Activated CD4-positive, alpha-beta T cell treated with anti-CD3 and anti-CD28 coated beads, Interleukin-2, amount 50 U/mL, for 24 hours (primary cell): Measurements from ENCODE around the gene EMILIN2.
"Not testable (repeated sequence)": the region's sequence is repeated elsewhere in the genome, so short reads cannot be mapped to it uniquely, and the experiment has no call there.

Experiments used
- DNase-seq, 2 donors: peaks; one replicate each; pipeline ENCODE4 v3.0.0-alpha.2; 2020; ENCODE audit warnings: low read depth in 1 of 2, low spot score in 1 of 2

EMILIN2 gene

GRCh38 chr18:2846636-2847316 is at the start of gene EMILIN2:
Gene EMILIN2, plus strand, starts transcription at chr18:2847006. Its CDS starts 183 bp downstream, at chr18:2847189.
- no peak for DNase-seq

- no peak for DNase-seq
Measured at GRCh38 chr18:2797951-2798350, 48.9 kb upstream of the EMILIN2 start.

- no peak for DNase-seq
Measured at GRCh38 chr18:2799369-2799768, 47.4 kb upstream of the EMILIN2 start.

GRCh38 chr18:2805970-2806943 is 40.5 kb upstream of the EMILIN2 start:
- DNase-seq: no peak

GRCh38 chr18:2808640-2809039 is 38.2 kb upstream of the EMILIN2 start:
- DNase-seq: not testable (repeated sequence)

GRCh38 chr18:2809666-2810183 is 37.1 kb upstream of the EMILIN2 start:
- not testable (repeated sequence) for DNase-seq

- DNase-seq: no peak
Measured at GRCh38 chr18:2811416-2811815, 35.4 kb upstream of the EMILIN2 start.

GRCh38 chr18:2814928-2815327 is 31.9 kb upstream of the EMILIN2 start:
- DNase-seq: no peak

- DNase-seq: no peak
Measured at GRCh38 chr18:2818281-2818680, 28.5 kb upstream of the EMILIN2 start.

- no peak for DNase-seq
Measured at GRCh38 chr18:2821695-2822094, 25.1 kb upstream of the EMILIN2 start.

GRCh38 chr18:2822213-2822921 is 24.4 kb upstream of the EMILIN2 start:
- DNase-seq: no peak

- no peak for DNase-seq
Measured at GRCh38 chr18:2823202-2823601, 23.6 kb upstream of the EMILIN2 start.

GRCh38 chr18:2823966-2824365 is 22.8 kb upstream of the EMILIN2 start:
- no peak for DNase-seq

- no peak for DNase-seq
Measured at GRCh38 chr18:2824865-2825264, 21.9 kb upstream of the EMILIN2 start.

GRCh38 chr18:2825613-2826175 is 21.1 kb upstream of the EMILIN2 start:
- DNase-seq: no peak

- no peak for DNase-seq
Measured at GRCh38 chr18:2826581-2826980, 20.2 kb upstream of the EMILIN2 start.

- no peak for DNase-seq
Measured at GRCh38 chr18:2827061-2827460, 19.7 kb upstream of the EMILIN2 start.

GRCh38 chr18:2836118-2836517 is 10.7 kb upstream of the EMILIN2 start:
- not testable (repeated sequence) for DNase-seq

- DNase-seq: not testable (repeated sequence)
Measured at GRCh38 chr18:2837290-2837689, 9.5 kb upstream of the EMILIN2 start.

GRCh38 chr18:2839202-2839601 is 7.6 kb upstream of the EMILIN2 start:
- DNase-seq: no peak

GRCh38 chr18:2840521-2840920 is 6.3 kb upstream of the EMILIN2 start:
- no peak for DNase-seq
